ENCODE results near the gene PDE4B. TPM values are rescaled to one million over a fixed set of nuclear protein-coding genes. Genes with fewer than 3 reads are reported as not detected.
"Not testable (repeated sequence)": the region's sequence is repeated elsewhere in the genome, so short reads cannot be mapped to it uniquely, and the experiment has no call there.

Gene PDE4B
- total RNA-seq, 2 donors from 2014 or later: 1.6 to 12.2 TPM

DNA sequence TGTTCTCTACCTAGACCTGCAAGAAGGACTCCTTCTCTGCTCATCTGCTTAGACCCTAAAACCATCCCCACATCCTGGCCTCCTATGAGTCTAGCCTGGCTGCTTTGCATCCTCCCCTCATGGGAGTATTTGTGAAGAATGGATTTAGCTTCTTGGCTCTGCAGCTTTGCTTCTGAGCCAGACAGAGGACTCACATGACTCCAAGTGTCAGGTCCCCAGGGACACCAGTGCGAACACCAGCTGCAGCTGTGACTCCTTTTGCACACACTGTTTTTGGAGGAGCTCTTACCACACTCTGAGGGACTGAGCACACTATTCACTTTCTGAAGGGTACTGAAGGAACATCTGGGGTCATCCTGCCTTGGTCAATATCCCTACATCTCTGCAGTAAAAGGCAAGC, 609.5 kb downstream of the PDE4B start:
- peak; percentile 20 to 56 (median 42) for DNase-seq
- no peaks in the 10 kb centered on the region for H3K27me3 ChIP-seq
- no peak overlapping the region for H3K4me3 ChIP-seq
- H3K9me3 ChIP-seq: no peaks in the 10 kb centered on the region
- 33 to 38% methylated on average over 1 of the region's 1 CpG for WGBS, 2 donors
- peak; percentile 66 for ATAC-seq
- no peaks in the 10 kb centered on the region for H3K36me3 ChIP-seq (replicated peaks in 1 of 2; ENCODE audit: insufficient read depth in 1 of 2, low read depth in 2 of 2)
- TF ChIP-seq, protein P1, sequence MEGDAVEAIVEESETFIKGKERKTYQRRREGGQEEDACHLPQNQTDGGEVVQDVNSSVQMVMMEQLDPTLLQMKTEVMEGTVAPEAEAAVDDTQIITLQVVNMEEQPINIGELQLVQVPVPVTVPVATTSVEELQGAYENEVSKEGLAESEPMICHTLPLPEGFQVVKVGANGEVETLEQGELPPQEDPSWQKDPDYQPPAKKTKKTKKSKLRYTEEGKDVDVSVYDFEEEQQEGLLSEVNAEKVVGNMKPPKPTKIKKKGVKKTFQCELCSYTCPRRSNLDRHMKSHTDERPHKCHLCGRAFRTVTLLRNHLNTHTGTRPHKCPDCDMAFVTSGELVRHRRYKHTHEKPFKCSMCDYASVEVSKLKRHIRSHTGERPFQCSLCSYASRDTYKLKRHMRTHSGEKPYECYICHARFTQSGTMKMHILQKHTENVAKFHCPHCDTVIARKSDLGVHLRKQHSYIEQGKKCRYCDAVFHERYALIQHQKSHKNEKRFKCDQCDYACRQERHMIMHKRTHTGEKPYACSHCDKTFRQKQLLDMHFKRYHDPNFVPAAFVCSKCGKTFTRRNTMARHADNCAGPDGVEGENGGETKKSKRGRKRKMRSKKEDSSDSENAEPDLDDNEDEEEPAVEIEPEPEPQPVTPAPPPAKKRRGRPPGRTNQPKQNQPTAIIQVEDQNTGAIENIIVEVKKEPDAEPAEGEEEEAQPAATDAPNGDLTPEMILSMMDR (IDR thresholded peaks at IDR 0.05): no peak
- TF ChIP-seq POLR2A (IDR thresholded peaks at IDR 0.05): no peak
- no peaks in the 10 kb centered on the region for H3K4me1 ChIP-seq
- H3K27ac ChIP-seq: no peak overlapping the region
- intact Hi-C loops (cut with DNase I): no loop called here

DNA sequence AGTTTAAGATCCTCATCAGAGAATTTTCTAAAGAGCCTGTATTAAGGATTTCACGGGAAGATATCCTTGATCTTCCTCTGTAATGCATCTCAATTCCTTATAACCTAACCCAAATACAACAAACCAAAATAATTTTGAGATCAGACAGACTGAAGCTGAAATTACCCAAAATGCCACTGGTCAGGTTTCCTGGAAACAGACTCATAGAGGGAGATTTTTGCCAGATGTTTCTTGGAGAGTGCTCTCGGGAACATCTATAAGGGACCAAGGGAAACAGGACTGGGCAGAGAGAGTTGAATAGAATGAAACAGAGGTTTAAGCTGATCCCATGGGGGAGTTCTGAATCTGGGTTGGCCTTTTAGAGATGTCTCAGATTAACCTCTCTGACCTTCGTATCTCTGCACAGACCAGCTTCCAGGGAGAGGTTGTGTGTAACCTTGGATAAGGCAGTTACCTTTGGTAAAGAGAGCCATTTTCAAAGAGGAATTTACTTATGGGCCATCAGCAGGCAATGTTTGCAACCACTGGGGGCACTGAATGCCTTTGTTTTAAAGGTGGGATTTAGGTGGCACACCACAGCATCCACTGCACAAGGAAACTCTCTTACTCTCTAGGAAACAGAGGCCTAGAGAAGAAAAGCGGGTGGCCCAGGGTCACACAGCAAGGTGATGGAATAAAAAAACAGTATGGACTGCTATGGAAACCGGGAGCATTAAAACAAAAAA, 610.5 kb downstream of the PDE4B start:
- 80 to 81% methylated on average over 5 of the region's 5 CpGs for WGBS, 2 donors
- H3K36me3 ChIP-seq (replicated peaks in 1 of 2; ENCODE audit: insufficient read depth in 1 of 2, low read depth in 2 of 2): no peaks in the 10 kb centered on the region
- H3K9me3 ChIP-seq: no peaks in the 10 kb centered on the region
- TF ChIP-seq, protein P1 (IDR thresholded peaks at IDR 0.05): no peak
- TF ChIP-seq POLR2A (IDR thresholded peaks at IDR 0.05): no peak
- intact Hi-C loops (cut with DNase I): no loop called here
- ATAC-seq (no peak), DNase-seq (no peak)
- H3K27ac ChIP-seq: no peak overlapping the region
- no peak overlapping the region for H3K4me3 ChIP-seq
- H3K4me1 ChIP-seq: no peaks in the 10 kb centered on the region
- H3K27me3 ChIP-seq: no peaks in the 10 kb centered on the region

DNA sequence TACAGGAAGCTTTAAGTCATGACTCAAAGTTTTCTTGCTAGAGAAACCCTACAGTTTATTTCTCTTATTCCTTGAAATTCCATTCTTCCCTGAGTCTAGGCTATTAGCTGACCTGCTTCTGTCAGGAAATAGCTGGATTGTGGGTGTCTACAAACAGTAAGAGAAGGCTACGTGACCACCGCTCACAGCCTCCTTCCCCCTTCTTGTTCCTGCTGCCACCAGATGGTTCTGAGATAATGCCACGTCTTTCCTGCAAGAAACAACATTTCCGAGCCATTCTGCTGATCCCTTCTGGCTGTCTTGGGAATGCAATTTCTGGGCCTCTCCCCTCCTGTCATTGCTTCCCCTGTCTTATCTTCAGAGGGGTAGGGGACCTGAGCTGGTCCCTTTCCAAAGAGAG, 612.4 kb downstream of the PDE4B start:
- Histone ChIP-seq H3K27ac (no peak overlapping the region), H3K27me3 (no peaks in the 10 kb centered on the region), H3K9me3 (peaks cover 0 to 5% (median 0%) of the 10 kb centered on the region in 3 donors), H3K36me3 (replicated peaks in 1 of 2; ENCODE audit: insufficient read depth in 1 of 2, low read depth in 2 of 2) (no peaks in the 10 kb centered on the region), H3K4me1 (no peaks in the 10 kb centered on the region), H3K4me3 (no peak overlapping the region)
- WGBS, 2 donors: 69 to 78% methylated on average over 4 of the region's 4 CpGs
- TF ChIP-seq, protein P1 (IDR thresholded peaks at IDR 0.05): no peak
- no peak for TF ChIP-seq POLR2A (IDR thresholded peaks at IDR 0.05)
- ATAC-seq: no peak
- intact Hi-C loops (cut with DNase I): no loop called here
- DNase-seq: no peak

DNA sequence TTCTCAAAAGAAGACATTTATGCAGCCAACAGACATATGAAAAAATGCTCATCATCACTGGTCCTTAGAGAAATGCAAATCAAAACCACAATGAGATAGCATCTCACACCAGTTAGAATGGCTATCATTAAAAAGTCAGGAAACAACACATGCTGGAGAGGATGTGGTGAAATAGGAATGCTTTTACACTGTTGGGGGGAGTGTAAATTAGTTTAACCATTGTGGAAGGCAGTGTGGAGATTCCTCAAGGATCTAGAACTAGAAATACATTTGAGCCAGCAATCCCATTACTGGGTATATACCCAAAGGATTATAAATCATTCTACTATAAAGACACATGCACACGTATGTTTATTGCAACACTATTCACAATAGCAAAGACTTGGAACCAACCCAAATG, 618.8 kb downstream of the PDE4B start:
- H3K27ac ChIP-seq; H3K27me3 ChIP-seq; ATAC-seq; H3K4me1 ChIP-seq; DNase-seq; H3K36me3 ChIP-seq (replicated peaks in 1 of 2; ENCODE audit: insufficient read depth in 1 of 2, low read depth in 2 of 2); H3K9me3 ChIP-seq; intact Hi-C loops (cut with DNase I); H3K4me3 ChIP-seq: not testable (repeated sequence)
- WGBS, 2 donors: 46 to 80% methylated on average over 1 of the region's 1 CpG

DNA sequence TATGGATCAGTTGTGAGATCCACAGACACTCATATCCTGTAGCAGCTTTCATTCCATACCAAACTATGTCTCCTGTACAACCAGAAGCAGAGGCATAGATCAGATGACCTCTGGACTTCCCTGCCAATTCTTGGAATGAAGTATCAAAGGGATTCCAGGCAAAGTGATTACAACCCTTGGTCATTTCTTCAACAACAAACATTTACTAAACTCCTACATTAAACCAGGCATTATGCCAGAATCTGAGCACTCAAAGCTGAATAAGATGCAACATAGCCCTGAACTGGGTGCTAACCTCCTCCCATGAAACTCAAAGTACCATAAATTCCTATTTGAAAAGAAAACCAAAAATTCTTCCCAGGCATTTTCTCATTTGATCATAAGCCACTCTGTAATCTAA, 620.0 kb downstream of the PDE4B start:
- DNase-seq: no peak
- Histone ChIP-seq H3K36me3 (replicated peaks in 1 of 2; ENCODE audit: insufficient read depth in 1 of 2, low read depth in 2 of 2) (no peaks in the 10 kb centered on the region), H3K9me3 (peaks cover 0 to 19% (median 0%) of the 10 kb centered on the region in 3 donors), H3K27me3 (no peaks in the 10 kb centered on the region), H3K4me1 (no peaks in the 10 kb centered on the region), H3K4me3 (no peak overlapping the region), H3K27ac (no peak overlapping the region)
- intact Hi-C loops (cut with DNase I): no loop called here
- TF ChIP-seq, protein P1 (IDR thresholded peaks at IDR 0.05): no peak
- no peak for TF ChIP-seq POLR2A (IDR thresholded peaks at IDR 0.05)
- no peak for ATAC-seq

Data from body of pancreas (tissue), 4 donors.